Activated gamma-delta T cell treated with Interleukin-2 at 50 U/mL for 16 hours (primary cell): Measurements from ENCODE around the gene RHBDL1.

ENCODE experiments used
- DNase-seq: peaks from one replicate; pipeline ENCODE4 v3.0.0-alpha.2; 2020

RHBDL1 gene

GRCh38 chr16:658679-659571 lies 16.5 kb upstream of the RHBDL1 start:
- no peak for DNase-seq

GRCh38 chr16:659618-660017 lies 15.9 kb upstream of the RHBDL1 start:
- DNase-seq = no peak

GRCh38 chr16:660132-660458 lies 15.4 kb upstream of the RHBDL1 start:
- no peak for DNase-seq

GRCh38 chr16:660459-661183 lies 14.8 kb upstream of the RHBDL1 start:
- DNase-seq = peak; percentile 54

- no peak for DNase-seq
Measured at GRCh38 chr16:661184-661821, 14.2 kb upstream of the RHBDL1 start.

GRCh38 chr16:662095-662494 lies 13.4 kb upstream of the RHBDL1 start:
- no peak for DNase-seq

- DNase-seq = no peak
Measured at GRCh38 chr16:662597-662996, 12.9 kb upstream of the RHBDL1 start.

GRCh38 chr16:666572-666971 lies 8.9 kb upstream of the RHBDL1 start:
- no peak for DNase-seq

- no peak for DNase-seq
Measured at GRCh38 chr16:667113-667779, 8.2 kb upstream of the RHBDL1 start.

GRCh38 chr16:667780-668518 lies 7.5 kb upstream of the RHBDL1 start, which contains the start of gene RHOT2:
Gene RHOT2, plus strand, starts transcription at chr16:668132. Its CDS starts 68 bp downstream, at chr16:668200.
- DNase-seq = peak; percentile 94

- no peak for DNase-seq
Measured at GRCh38 chr16:668519-669171, 6.8 kb upstream of the RHBDL1 start.

- no peak for DNase-seq
Measured at GRCh38 chr16:669666-670065, 5.8 kb upstream of the RHBDL1 start.

GRCh38 chr16:670485-671352 lies 4.8 kb upstream of the RHBDL1 start:
- no peak for DNase-seq

- no peak for DNase-seq
Measured at GRCh38 chr16:671353-672131, 3.9 kb upstream of the RHBDL1 start.

GRCh38 chr16:672371-672770 lies 3.1 kb upstream of the RHBDL1 start:
- no peak for DNase-seq

GRCh38 chr16:672851-673250 lies 2.6 kb upstream of the RHBDL1 start:
- DNase-seq = no peak

- DNase-seq = no peak
Measured at GRCh38 chr16:673399-673991, 2.0 kb upstream of the RHBDL1 start.

GRCh38 chr16:674214-674881 lies 1.1 kb upstream of the RHBDL1 start:
- no peak for DNase-seq
